ENCODE results near the gene ATP13A3. TPM values are rescaled to one million over a fixed set of nuclear protein-coding genes. Genes with fewer than 3 reads are reported as not detected.
"Not testable (repeated sequence)": the region's sequence is repeated elsewhere in the genome, so short reads cannot be mapped to it uniquely, and the experiment has no call there.

Gene ATP13A3
- total RNA-seq, 1 experiment from 2014 or later, result 121 TPM

GRCh38 chr3:194522579-194523046, 35.8 kb upstream of the ATP13A3 start:
- intact Hi-C loops (cut with micrococcal nuclease; ENCODE audit: unreplicated experiment), result no loop called here
- DNase-seq (ENCODE audit: low spot score), result peak; percentile 39
- TF ChIP-seq EZH2 (IDR thresholded peaks at IDR 0.05; ENCODE audit: borderline replicate concordance, low read depth, low read length, poor library complexity, severe bottlenecking), result no peak
- TF ChIP-seq, protein P1, sequence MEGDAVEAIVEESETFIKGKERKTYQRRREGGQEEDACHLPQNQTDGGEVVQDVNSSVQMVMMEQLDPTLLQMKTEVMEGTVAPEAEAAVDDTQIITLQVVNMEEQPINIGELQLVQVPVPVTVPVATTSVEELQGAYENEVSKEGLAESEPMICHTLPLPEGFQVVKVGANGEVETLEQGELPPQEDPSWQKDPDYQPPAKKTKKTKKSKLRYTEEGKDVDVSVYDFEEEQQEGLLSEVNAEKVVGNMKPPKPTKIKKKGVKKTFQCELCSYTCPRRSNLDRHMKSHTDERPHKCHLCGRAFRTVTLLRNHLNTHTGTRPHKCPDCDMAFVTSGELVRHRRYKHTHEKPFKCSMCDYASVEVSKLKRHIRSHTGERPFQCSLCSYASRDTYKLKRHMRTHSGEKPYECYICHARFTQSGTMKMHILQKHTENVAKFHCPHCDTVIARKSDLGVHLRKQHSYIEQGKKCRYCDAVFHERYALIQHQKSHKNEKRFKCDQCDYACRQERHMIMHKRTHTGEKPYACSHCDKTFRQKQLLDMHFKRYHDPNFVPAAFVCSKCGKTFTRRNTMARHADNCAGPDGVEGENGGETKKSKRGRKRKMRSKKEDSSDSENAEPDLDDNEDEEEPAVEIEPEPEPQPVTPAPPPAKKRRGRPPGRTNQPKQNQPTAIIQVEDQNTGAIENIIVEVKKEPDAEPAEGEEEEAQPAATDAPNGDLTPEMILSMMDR (conservative IDR thresholded peaks at IDR 0.05; ENCODE audit: low read depth, low read length), result no peak
- ChIA-PET CTCF (no interaction called here), POLR2A (ENCODE audit: low non-redundant PET) (no interaction called here)
- no TSS peak for BruUV-seq (replicated peaks)
- peak overlapping the region; percentile 67 for H3K27ac ChIP-seq (ENCODE audit: low read depth, low read length, poor library complexity, severe bottlenecking)
- no peak overlapping the region for H3K4me3 ChIP-seq (ENCODE audit: low read depth, low read length, poor library complexity, severe bottlenecking)
- H3K27me3 ChIP-seq (replicated peaks; ENCODE audit: insufficient read depth, low read depth, low read length, poor library complexity), result no peaks in the 10 kb centered on the region
- H3K4me1 ChIP-seq (ENCODE audit: insufficient read depth, low read length, poor library complexity, severe bottlenecking), result peaks cover 26% of the 10 kb centered on the region
- no peaks in the 10 kb centered on the region for H3K9me3 ChIP-seq (ENCODE audit: low read depth, low read length, poor library complexity, severe bottlenecking)
- H3K36me3 ChIP-seq (ENCODE audit: insufficient read depth, low read length, poor library complexity, severe bottlenecking), result no peaks in the 10 kb centered on the region

DNA sequence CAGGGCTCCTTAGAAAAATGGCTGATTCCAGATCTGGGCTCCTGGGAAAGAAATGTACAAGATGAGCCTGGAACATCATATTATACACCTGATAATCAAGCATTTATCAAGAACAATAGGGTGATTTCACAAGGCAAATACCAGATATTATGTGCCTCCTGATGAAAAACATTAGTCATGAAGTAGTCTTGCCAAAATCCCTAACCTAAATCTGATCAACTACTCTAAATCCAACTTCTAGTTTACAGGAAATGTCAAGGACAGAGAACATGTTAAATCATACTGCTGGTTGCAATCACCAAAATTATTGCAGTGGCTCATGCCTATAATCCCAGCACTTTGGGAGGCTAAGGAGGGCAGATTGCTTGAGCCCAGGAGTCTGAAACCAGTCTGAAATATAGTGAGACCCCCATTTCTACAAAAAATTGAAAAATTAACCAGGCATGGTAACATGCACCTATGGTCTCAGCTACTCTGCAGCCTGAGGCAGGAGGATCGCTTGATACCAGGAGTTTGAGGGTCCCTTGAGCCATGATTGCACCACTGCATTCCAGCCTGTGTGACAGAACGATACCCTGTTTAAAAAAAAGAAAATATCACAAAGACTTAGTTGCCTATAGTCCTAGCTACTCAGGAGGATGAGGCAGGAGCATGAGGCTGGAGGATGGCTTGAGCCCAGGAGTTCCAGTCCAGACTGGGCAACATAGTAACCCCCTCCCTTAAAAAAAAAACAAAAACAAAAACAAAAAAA, 34.9 kb upstream of the ATP13A3 start:
- intact Hi-C loops (cut with micrococcal nuclease; ENCODE audit: unreplicated experiment), result no loop called here
- ChIA-PET POLR2A (ENCODE audit: low non-redundant PET) (no interaction called here), CTCF (interaction anchor here (0.5 kb wide), 1 partner anchor 908 kb away, joined by 3 read pairs; no protein-coding TSS in a partner anchor)
- H3K9me3 ChIP-seq (ENCODE audit: low read depth, low read length, poor library complexity, severe bottlenecking), result no peaks in the 10 kb centered on the region
- H3K27me3 ChIP-seq (replicated peaks; ENCODE audit: insufficient read depth, low read depth, low read length, poor library complexity), result no peaks in the 10 kb centered on the region
- H3K4me3 ChIP-seq (ENCODE audit: low read depth, low read length, poor library complexity, severe bottlenecking), result peak overlapping the region; percentile 11
- no peak for DNase-seq (ENCODE audit: low spot score)
- no peaks in the 10 kb centered on the region for H3K36me3 ChIP-seq (ENCODE audit: insufficient read depth, low read length, poor library complexity, severe bottlenecking)
- peaks cover 21% of the 10 kb centered on the region for H3K4me1 ChIP-seq (ENCODE audit: insufficient read depth, low read length, poor library complexity, severe bottlenecking)
- no TSS peak for BruUV-seq (replicated peaks)
- H3K27ac ChIP-seq (ENCODE audit: low read depth, low read length, poor library complexity, severe bottlenecking), result peak overlapping the region; percentile 67
- TF ChIP-seq EZH2 (IDR thresholded peaks at IDR 0.05; ENCODE audit: borderline replicate concordance, low read depth, low read length, poor library complexity, severe bottlenecking), result no peak
- TF ChIP-seq, protein P1 (conservative IDR thresholded peaks at IDR 0.05; ENCODE audit: low read depth, low read length), result no peak

- DNase-seq (ENCODE audit: low spot score), result peak; percentile 86
Measured at GRCh38 chr3:194520682-194521162, 33.9 kb upstream of the ATP13A3 start.

More at GRCh38 chr3:194520682-194521162, 33.9 kb upstream of the ATP13A3 start:
- CTCF ChIA-PET, result interaction anchor here (0.5 kb wide), 1 partner anchor 907 kb away, joined by 3 read pairs; no protein-coding TSS in a partner anchor
- H3K9me3 ChIP-seq (ENCODE audit: low read depth, low read length, poor library complexity, severe bottlenecking); H3K27me3 ChIP-seq (replicated peaks; ENCODE audit: insufficient read depth, low read depth, low read length, poor library complexity); BruUV-seq (replicated peaks); intact Hi-C loops (cut with micrococcal nuclease; ENCODE audit: unreplicated experiment); H3K36me3 ChIP-seq (ENCODE audit: insufficient read depth, low read length, poor library complexity, severe bottlenecking); POLR2A ChIA-PET (ENCODE audit: low non-redundant PET): not testable (repeated sequence)
- peaks cover 21% of the 10 kb centered on the region for H3K4me1 ChIP-seq (ENCODE audit: insufficient read depth, low read length, poor library complexity, severe bottlenecking)
- peak overlapping the region; percentile 67 for H3K27ac ChIP-seq (ENCODE audit: low read depth, low read length, poor library complexity, severe bottlenecking)
- peak overlapping the region; percentile 11 for H3K4me3 ChIP-seq (ENCODE audit: low read depth, low read length, poor library complexity, severe bottlenecking)
